Skeletal muscle satellite cell (primary cell): ENCODE data around the gene TOP3A.
A peak's percentile ranks its signal among the peaks of the same experiment; 100 is the strongest.

Experiments used
- H3K27me3 ChIP-seq: 2 replicates; pipeline ENCODE4 v1.7.0; 2013; ENCODE audit warnings: low read length; ENCODE audit not compliant: control insufficient read depth, insufficient read depth
- H3K36me3 ChIP-seq: 2 replicates; pipeline ENCODE4 v1.7.0; 2013; ENCODE audit warnings: mild to moderate bottlenecking, control low read depth, low read length; ENCODE audit not compliant: insufficient read depth
- H3K4me1 ChIP-seq: 2 replicates; pipeline ENCODE4 v1.7.0; 2013; ENCODE audit warnings: low read length; ENCODE audit not compliant: control insufficient read depth, insufficient read depth
- H3K4me2 ChIP-seq: 2 replicates; pipeline ENCODE4 v1.7.0; 2013; ENCODE audit warnings: mild to moderate bottlenecking, low read length
- H3K4me3 ChIP-seq: 2 replicates; pipeline ENCODE4 v1.7.0; 2013; ENCODE audit warnings: low read length
- H3K9ac ChIP-seq: 2 replicates; pipeline ENCODE4 v1.7.0; 2013; ENCODE audit warnings: mild to moderate bottlenecking, low read depth, low read length, moderate library complexity
- H3K9me3 ChIP-seq: replicated peaks from 2 replicates; pipeline ENCODE4 v1.7.0; 2013; ENCODE audit warnings: mild to moderate bottlenecking, control low read depth, low read length

The TOP3A gene

GRCh38 chr17:18225642-18226283 is 89.0 kb downstream of the TOP3A start:
- Histone ChIP-seq H3K4me1 (peaks cover 28% of the 10 kb centered on the region), H3K9ac (peak overlapping the region; percentile 83), H3K9me3 (no peaks in the 10 kb centered on the region), H3K4me2 (peak overlapping the region; percentile 94), H3K27me3 (no peaks in the 10 kb centered on the region), H3K36me3 (no peaks in the 10 kb centered on the region), H3K4me3 (peak overlapping the region; percentile 84)

DNA sequence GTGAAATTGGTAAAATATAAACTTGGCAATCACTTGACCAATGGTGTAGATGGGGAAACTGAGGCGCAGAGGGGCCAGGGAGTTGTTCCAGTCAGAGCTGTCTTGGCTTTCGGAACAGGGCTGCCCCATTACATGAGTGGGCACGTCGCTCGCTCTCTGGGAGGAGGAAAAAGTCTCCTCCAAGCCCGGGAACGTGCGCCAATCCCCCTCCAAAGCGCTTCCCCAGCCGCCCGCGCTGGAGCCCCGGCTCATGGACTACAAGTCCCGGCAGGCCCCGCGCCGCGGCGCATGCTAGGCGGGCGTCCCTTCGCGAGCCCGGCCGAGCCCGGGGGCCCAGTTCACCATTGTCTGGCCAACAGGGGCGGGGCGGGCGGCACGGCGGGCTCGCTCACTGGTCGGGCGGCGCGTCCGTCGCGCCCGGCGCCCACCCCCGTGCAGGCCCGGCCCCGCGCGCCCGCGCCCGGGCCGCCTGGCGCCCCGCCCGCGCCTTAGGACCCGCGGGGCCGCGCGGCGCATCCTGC is 89.6 kb downstream of the TOP3A start, which contains the start of gene LLGL1:
TSS of gene LLGL1 (plus strand) at position 515 of the 521 bp plus-strand sequence. CDS start 48 bp downstream, outside the sequence.
- Histone ChIP-seq H3K4me2 (peak within 1 kb of the TSS; percentile 94), H3K4me3 (peak within 1 kb of the TSS; percentile 84), H3K4me1 (peaks cover 29% of the 10 kb centered on the region), H3K9me3 (no peaks in the 10 kb centered on the region), H3K9ac (peak within 1 kb of the TSS; percentile 83), H3K36me3 (no peaks in the 10 kb centered on the region), H3K27me3 (no peaks in the 10 kb centered on the region)

DNA sequence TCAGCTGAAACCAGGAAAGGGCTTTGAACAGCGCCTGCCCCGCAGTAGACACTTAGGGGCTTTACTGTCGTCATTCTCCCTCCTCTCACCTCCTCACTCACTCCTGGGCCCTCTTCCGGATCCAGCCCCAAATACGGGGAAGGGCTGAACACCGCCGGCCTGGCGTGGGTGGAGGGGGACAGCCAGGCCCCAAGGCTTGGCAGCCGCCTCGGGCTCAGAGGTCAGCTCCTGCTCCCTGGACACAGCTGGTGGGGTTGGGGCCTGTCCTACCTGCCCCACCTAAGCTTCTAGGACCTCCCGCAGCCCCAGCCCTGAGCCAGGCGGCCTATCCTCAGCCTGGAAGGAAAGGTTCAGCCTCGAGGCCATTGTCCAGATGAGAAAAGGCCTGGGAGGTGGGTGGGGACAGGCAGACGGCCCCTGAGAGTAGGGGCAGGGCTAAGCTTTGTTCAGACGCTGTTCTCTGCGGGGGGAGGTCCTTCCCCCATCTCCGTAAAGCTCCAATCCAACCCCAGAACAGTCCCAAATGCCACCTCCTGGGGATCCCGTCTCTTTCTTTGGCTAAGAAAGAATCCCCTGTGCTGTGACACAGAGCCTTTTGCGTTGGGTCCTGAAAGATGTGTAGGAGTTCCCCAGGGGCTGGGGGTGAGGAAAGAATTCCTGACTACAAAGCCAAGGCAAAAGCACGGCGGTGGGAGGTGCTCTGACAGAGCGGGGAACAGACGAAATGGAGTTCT is 90.2 kb downstream of the TOP3A start:
- Histone ChIP-seq H3K4me3 (peak overlapping the region; percentile 67), H3K4me1 (peaks cover 29% of the 10 kb centered on the region), H3K4me2 (peak overlapping the region; percentile 94), H3K9ac (peak overlapping the region; percentile 63), H3K27me3 (no peaks in the 10 kb centered on the region), H3K9me3 (no peaks in the 10 kb centered on the region), H3K36me3 (no peaks in the 10 kb centered on the region)

GRCh38 chr17:18224053-18224386 is 90.8 kb downstream of the TOP3A start:
- H3K9ac ChIP-seq = no peak overlapping the region
- H3K36me3 ChIP-seq = no peaks in the 10 kb centered on the region
- no peaks in the 10 kb centered on the region for H3K9me3 ChIP-seq
- H3K4me3 ChIP-seq = no peak overlapping the region
- H3K4me1 ChIP-seq = peaks cover 33% of the 10 kb centered on the region
- H3K4me2 ChIP-seq = no peak overlapping the region
- no peaks in the 10 kb centered on the region for H3K27me3 ChIP-seq
